NT2/D1 (cell line): ENCODE results near the gene PLVAP.

Source experiments
- YY1 ChIP-seq: IDR thresholded peaks from 2 replicates; pipeline ENCODE4 v1.6.1; 2011; ENCODE audit not compliant: insufficient read length, insufficient read depth
- ZNF274 ChIP-seq: IDR thresholded peaks from 2 replicates; pipeline ENCODE4 v1.6.1; 2011; ENCODE audit warnings: mild to moderate bottlenecking, low read depth, low read length

- TF ChIP-seq YY1 (no peak), ZNF274 (no peak)
Measured at GRCh38 chr19:17341386-17341785, 35.8 kb downstream of the PLVAP start.
